SKM-1 (cell line): ENCODE data around the gene CACNA1I.

Experiments used
- DNase-seq: peaks from one replicate; lab custom pipeline; 2025; ENCODE audit not compliant: unreplicated experiment; lab: John Stamatoyannopoulos, UW

Gene CACNA1I

GRCh38 chr22:39664485-39665200 lies 94.1 kb downstream of the CACNA1I start:
- DNase-seq, result no peak

GRCh38 chr22:39665229-39665628 lies 94.7 kb downstream of the CACNA1I start:
- no peak for DNase-seq

GRCh38 chr22:39665661-39666431 lies 95.3 kb downstream of the CACNA1I start:
- DNase-seq, result no peak

GRCh38 chr22:39666495-39666894 lies 95.9 kb downstream of the CACNA1I start:
- no peak for DNase-seq

- DNase-seq, result no peak
These were observed 96.4 kb downstream of the CACNA1I start for GRCh38 chr22:39666926-39667325.

- no peak for DNase-seq
These were observed 98.9 kb downstream of the CACNA1I start for GRCh38 chr22:39669432-39669831.

- no peak for DNase-seq
These were observed 101.4 kb downstream of the CACNA1I start for GRCh38 chr22:39671936-39672335.

- DNase-seq, result no peak
These were observed 104.0 kb downstream of the CACNA1I start for GRCh38 chr22:39674536-39674935.

GRCh38 chr22:39675947-39676346 lies 105.4 kb downstream of the CACNA1I start:
- no peak for DNase-seq

- DNase-seq, result no peak
These were observed 107.4 kb downstream of the CACNA1I start for GRCh38 chr22:39677967-39678366.

GRCh38 chr22:39678862-39679490 lies 108.4 kb downstream of the CACNA1I start:
- no peak for DNase-seq

- DNase-seq, result no peak
These were observed 109.1 kb downstream of the CACNA1I start for GRCh38 chr22:39679652-39680051.

GRCh38 chr22:39680486-39680885 lies 109.9 kb downstream of the CACNA1I start:
- no peak for DNase-seq

- no peak for DNase-seq
These were observed 110.7 kb downstream of the CACNA1I start for GRCh38 chr22:39681038-39681861.

- DNase-seq, result no peak
These were observed 112.4 kb downstream of the CACNA1I start for GRCh38 chr22:39682994-39683393.

GRCh38 chr22:39683639-39684038 lies 113.1 kb downstream of the CACNA1I start:
- no peak for DNase-seq

- no peak for DNase-seq
These were observed 114.2 kb downstream of the CACNA1I start for GRCh38 chr22:39684702-39685281.

- no peak for DNase-seq
These were observed 115.0 kb downstream of the CACNA1I start for GRCh38 chr22:39685336-39686177.

GRCh38 chr22:39686178-39686620 lies 115.6 kb downstream of the CACNA1I start:
- no peak for DNase-seq
